ENCODE measurements around the gene FNDC3B.

DNA sequence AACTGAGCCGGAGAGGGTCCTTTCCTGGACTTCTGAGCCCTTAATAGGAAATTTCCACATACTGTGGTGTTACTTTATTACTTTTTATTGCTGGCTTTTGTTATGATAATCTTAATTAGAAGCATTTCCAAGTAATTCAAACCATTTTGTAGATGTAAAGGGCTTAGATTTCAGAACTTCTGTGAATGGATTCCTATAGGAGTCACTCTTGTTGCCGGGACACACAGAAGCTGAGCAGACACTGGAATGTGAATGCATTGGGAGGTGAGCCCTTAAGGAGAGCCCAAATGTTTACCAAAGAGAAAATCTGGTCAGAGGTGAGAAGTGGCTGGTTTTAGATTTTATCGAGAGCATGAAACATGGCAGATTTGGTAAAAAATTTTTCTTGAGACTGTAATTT is 87.4 kb downstream of the FNDC3B start:
- TF ChIP-seq EP300 (IDR thresholded peaks at IDR 0.05), result no peak
- no peak for TF ChIP-seq CTCF (IDR thresholded peaks at IDR 0.05)
- TF ChIP-seq POLR2A (IDR thresholded peaks at IDR 0.05), result no peak
